ENCODE data around the gene ZNF710. TPM values are rescaled to one million over a fixed set of nuclear protein-coding genes. Genes with fewer than 3 reads are reported as not detected.

ZNF710 gene
- total RNA-seq, 1 experiment from 2014 or later: 10.0 TPM

DNA sequence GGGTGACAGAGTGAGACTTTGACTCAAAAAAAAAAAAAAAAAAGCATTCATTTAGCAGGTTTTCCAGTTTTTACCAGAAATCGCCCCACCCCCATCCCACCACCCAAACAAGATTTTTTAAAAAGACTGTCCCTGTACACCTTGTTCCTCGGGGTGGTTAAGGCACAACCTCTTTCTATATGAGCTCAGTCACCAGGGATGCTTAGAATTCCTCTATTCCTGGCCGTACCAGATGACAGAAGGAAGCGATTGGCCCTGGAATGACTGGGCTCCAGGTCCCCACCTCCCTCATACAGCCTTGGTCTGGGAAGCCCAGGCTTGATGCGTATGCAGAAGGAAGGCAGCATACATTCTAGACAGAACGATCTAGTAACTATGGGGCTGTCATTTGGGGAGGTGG lies 75.6 kb downstream of the ZNF710 start:
- Histone ChIP-seq H2AFZ (ENCODE audit: low read depth, low read length, poor library complexity, severe bottlenecking) (no peak overlapping the region), H3K9ac (ENCODE audit: low read length) (no peak overlapping the region), H3K4me2 (ENCODE audit: low read length) (no peak overlapping the region), H3K27me3 (ENCODE audit: insufficient read depth, low read length) (no peaks in the 10 kb centered on the region), H4K20me1 (ENCODE audit: insufficient read depth) (no peaks in the 10 kb centered on the region), H3K36me3 (ENCODE audit: control insufficient read depth in 1 of 2, insufficient read depth in 2 of 2, low read length in 2 of 2) (no peaks in the 10 kb centered on the region; a peak in 1 of 4 replicates), H3K4me3 (replicated peaks in 1 of 2; ENCODE audit: low read depth in 1 of 2, low read length in 2 of 2) (no peak overlapping the region), H3K4me1 (ENCODE audit: control insufficient read depth in 1 of 2, insufficient read depth in 2 of 2, low read length in 2 of 2) (peaks cover 17 to 22% of the 10 kb centered on the region in 2 experiments), H3K27ac (ENCODE audit: low read depth, low read length) (no peak overlapping the region), H3K9me3 (ENCODE audit: control insufficient read depth in 1 of 2, insufficient read depth in 1 of 2, low read depth in 1 of 2, low read length in 2 of 2) (no peaks in the 10 kb centered on the region), H3K9me2 (ENCODE audit: insufficient read depth) (no peaks in the 10 kb centered on the region), H3K79me2 (ENCODE audit: insufficient read depth, low read length) (no peaks in the 10 kb centered on the region)
- no peak for DNase-seq (ENCODE audit: low read depth, low spot score)
- no peak for ATAC-seq
- CTCF ChIA-PET: interaction anchor here (1.0 to 3.9 kb wide), 2 partner anchors 10 to 178 kb away, joined by 3 to 29 read pairs; no protein-coding TSS in a partner anchor
- BruUV-seq (replicated peaks): no TSS peak
- TF ChIP-seq ELF1 (IDR thresholded peaks at IDR 0.05; ENCODE audit: borderline replicate concordance, low read depth) (no peak), REST (IDR thresholded peaks at IDR 0.05; ENCODE audit: low read depth) (no peak), RAD21 (IDR thresholded peaks at IDR 0.05; ENCODE audit: low read depth) (no peak), ZFX (IDR thresholded peaks at IDR 0.05) (no peak), FOSL1 (IDR thresholded peaks at IDR 0.05; ENCODE audit: low read depth) (no peak), JUND (IDR thresholded peaks at IDR 0.05) (no peak), TCF7L2 (IDR thresholded peaks at IDR 0.05; ENCODE audit: borderline replicate concordance, extremely low read depth, insufficient read depth, insufficient read length) (no peak), CBX3 (IDR thresholded peaks at IDR 0.05; ENCODE audit: low read depth) (no peak), EGR1 (IDR thresholded peaks at IDR 0.05; ENCODE audit: low read depth) (no peak), SRF (IDR thresholded peaks at IDR 0.05; ENCODE audit: low read depth) (no peak), ZNF274 (IDR thresholded peaks at IDR 0.05; ENCODE audit: low read depth, low read length) (no peak), EZH2phosphoT487 (IDR thresholded peaks at IDR 0.05; ENCODE audit: borderline replicate concordance) (no peak), EZH2 (IDR thresholded peaks at IDR 0.05) (no peak), POLR2A (IDR thresholded peaks at IDR 0.05; ENCODE audit: borderline replicate concordance, extremely low read depth, insufficient read depth, insufficient read length) (no peak), POLR2AphosphoS5 (IDR thresholded peaks at IDR 0.05; ENCODE audit: low read depth, low read length) (no peak), SIN3A (IDR thresholded peaks at IDR 0.05; ENCODE audit: low read depth) (no peak)
- TF ChIP-seq, protein P1, sequence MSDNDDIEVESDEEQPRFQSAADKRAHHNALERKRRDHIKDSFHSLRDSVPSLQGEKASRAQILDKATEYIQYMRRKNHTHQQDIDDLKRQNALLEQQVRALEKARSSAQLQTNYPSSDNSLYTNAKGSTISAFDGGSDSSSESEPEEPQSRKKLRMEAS (IDR thresholded peaks at IDR 0.05): no peak
- TF ChIP-seq, protein P2, sequence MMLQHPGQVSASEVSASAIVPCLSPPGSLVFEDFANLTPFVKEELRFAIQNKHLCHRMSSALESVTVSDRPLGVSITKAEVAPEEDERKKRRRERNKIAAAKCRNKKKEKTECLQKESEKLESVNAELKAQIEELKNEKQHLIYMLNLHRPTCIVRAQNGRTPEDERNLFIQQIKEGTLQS (IDR thresholded peaks at IDR 0.05): no peak
- TF ChIP-seq, protein P3, sequence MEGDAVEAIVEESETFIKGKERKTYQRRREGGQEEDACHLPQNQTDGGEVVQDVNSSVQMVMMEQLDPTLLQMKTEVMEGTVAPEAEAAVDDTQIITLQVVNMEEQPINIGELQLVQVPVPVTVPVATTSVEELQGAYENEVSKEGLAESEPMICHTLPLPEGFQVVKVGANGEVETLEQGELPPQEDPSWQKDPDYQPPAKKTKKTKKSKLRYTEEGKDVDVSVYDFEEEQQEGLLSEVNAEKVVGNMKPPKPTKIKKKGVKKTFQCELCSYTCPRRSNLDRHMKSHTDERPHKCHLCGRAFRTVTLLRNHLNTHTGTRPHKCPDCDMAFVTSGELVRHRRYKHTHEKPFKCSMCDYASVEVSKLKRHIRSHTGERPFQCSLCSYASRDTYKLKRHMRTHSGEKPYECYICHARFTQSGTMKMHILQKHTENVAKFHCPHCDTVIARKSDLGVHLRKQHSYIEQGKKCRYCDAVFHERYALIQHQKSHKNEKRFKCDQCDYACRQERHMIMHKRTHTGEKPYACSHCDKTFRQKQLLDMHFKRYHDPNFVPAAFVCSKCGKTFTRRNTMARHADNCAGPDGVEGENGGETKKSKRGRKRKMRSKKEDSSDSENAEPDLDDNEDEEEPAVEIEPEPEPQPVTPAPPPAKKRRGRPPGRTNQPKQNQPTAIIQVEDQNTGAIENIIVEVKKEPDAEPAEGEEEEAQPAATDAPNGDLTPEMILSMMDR (IDR thresholded peaks at IDR 0.05 in 2 of 3, conservative IDR thresholded peaks at IDR 0.05 in 1 of 3; ENCODE audit: borderline replicate concordance in 1 of 3, insufficient read depth in 1 of 3, low read depth in 2 of 3, low read length in 2 of 3): no peak
- RAD21 ChIA-PET (ENCODE audit: low non-redundant PET in 1 of 2, low total read pairs in 2 of 2, uncharacterized antibody in 2 of 2, unreplicated experiment in 2 of 2): no interaction called here
- POLR2A ChIA-PET: interaction anchor here (0.7 kb wide), 1 partner anchor 317 kb away, joined by 4 read pairs; no protein-coding TSS in a partner anchor
- intact Hi-C loops (cut with micrococcal nuclease): no loop called here
